Epidermal melanocyte (primary cell): ENCODE measurements around the gene CTIF.

Source experiments
- DNase-seq: peaks from one replicate; pipeline ENCODE4 v3.0.0; 2011; ENCODE audit warnings: low spot score; ENCODE audit not compliant: insufficient read length

CTIF gene

GRCh38 chr18:48843596-48843995 is 304.8 kb downstream of the CTIF start:
- no peak for DNase-seq

- no peak for DNase-seq
Observed at GRCh38 chr18:48844271-48844670, 305.4 kb downstream of the CTIF start.

- no peak for DNase-seq
Observed at GRCh38 chr18:48845174-48845573, 306.3 kb downstream of the CTIF start.

- no peak for DNase-seq
Observed at GRCh38 chr18:48846423-48846932, 307.6 kb downstream of the CTIF start.

- no peak for DNase-seq
Observed at GRCh38 chr18:48847807-48848486, 309.1 kb downstream of the CTIF start.

GRCh38 chr18:48848641-48849143 is 309.9 kb downstream of the CTIF start:
- no peak for DNase-seq

- no peak for DNase-seq
Observed at GRCh38 chr18:48850822-48851598, 312.2 kb downstream of the CTIF start.

- DNase-seq: no peak
Observed at GRCh38 chr18:48851599-48851960, 312.7 kb downstream of the CTIF start.

- no peak for DNase-seq
Observed at GRCh38 chr18:48852292-48852691, 313.5 kb downstream of the CTIF start.

- no peak for DNase-seq
Observed at GRCh38 chr18:48852794-48853193, 314.0 kb downstream of the CTIF start.

GRCh38 chr18:48853588-48853987 is 314.8 kb downstream of the CTIF start:
- DNase-seq: no peak

GRCh38 chr18:48854780-48855179 is 315.9 kb downstream of the CTIF start:
- DNase-seq: no peak

GRCh38 chr18:48855422-48856377 is 316.9 kb downstream of the CTIF start:
- DNase-seq: no peak

GRCh38 chr18:48857023-48857694 is 318.3 kb downstream of the CTIF start:
- DNase-seq: no peak

GRCh38 chr18:48858676-48859075 is 319.8 kb downstream of the CTIF start:
- DNase-seq: no peak

- no peak for DNase-seq
Observed at GRCh38 chr18:48859311-48860268, 320.8 kb downstream of the CTIF start.

GRCh38 chr18:48860269-48861180 is 321.7 kb downstream of the CTIF start:
- DNase-seq: no peak

- no peak for DNase-seq
Observed at GRCh38 chr18:48861181-48861708, 322.4 kb downstream of the CTIF start.
